ENCODE measurements around the gene STAC2.

Gene STAC2

GRCh38 chr17:39231591-39232551, 6.1 kb upstream of the STAC2 start:
- DNase-seq = peak; percentile 52

- no peak for DNase-seq
Measured at GRCh38 chr17:39231091-39231561, 5.4 kb upstream of the STAC2 start.

- no peak for DNase-seq
Measured at GRCh38 chr17:39230361-39230760, 4.6 kb upstream of the STAC2 start.

- no peak for DNase-seq
Measured at GRCh38 chr17:39229274-39229913, 3.6 kb upstream of the STAC2 start.

GRCh38 chr17:39227364-39227919, 1.7 kb upstream of the STAC2 start:
- no peak for DNase-seq

GRCh38 chr17:39225959-39226683, 376 bp upstream of the STAC2 start:
- no peak for DNase-seq

- DNase-seq = no peak
Measured at GRCh38 chr17:39224778-39225307, 902 bp downstream of the STAC2 start.

GRCh38 chr17:39223907-39224777, 1.6 kb downstream of the STAC2 start:
- no peak for DNase-seq

- DNase-seq = no peak
Measured at GRCh38 chr17:39222866-39223834, 2.6 kb downstream of the STAC2 start.

GRCh38 chr17:39222151-39222550, 3.6 kb downstream of the STAC2 start:
- DNase-seq = no peak

GRCh38 chr17:39221572-39221971, 4.2 kb downstream of the STAC2 start:
- no peak for DNase-seq

GRCh38 chr17:39219647-39220154, 6.0 kb downstream of the STAC2 start:
- no peak for DNase-seq

- no peak for DNase-seq
Measured at GRCh38 chr17:39218906-39219305, 6.8 kb downstream of the STAC2 start.

- DNase-seq = no peak
Measured at GRCh38 chr17:39217734-39218369, 7.9 kb downstream of the STAC2 start.

GRCh38 chr17:39213852-39214251, 11.9 kb downstream of the STAC2 start:
- no peak for DNase-seq

GRCh38 chr17:39212841-39213480, 12.8 kb downstream of the STAC2 start:
- DNase-seq = no peak

- DNase-seq = no peak
Measured at GRCh38 chr17:39212195-39212810, 13.4 kb downstream of the STAC2 start.

- no peak for DNase-seq
Measured at GRCh38 chr17:39210093-39210434, 15.7 kb downstream of the STAC2 start.

Data from NCI-H1436 treated with DMSO at 0.1 percent for 48 hours (cell line).